ENCODE results near the gene MPPED2. TPM values are rescaled to one million over a fixed set of nuclear protein-coding genes. Genes with fewer than 3 reads are reported as not detected.

Gene MPPED2
- total RNA-seq, 1 donor from 2014 or later = 9.7 TPM

DNA sequence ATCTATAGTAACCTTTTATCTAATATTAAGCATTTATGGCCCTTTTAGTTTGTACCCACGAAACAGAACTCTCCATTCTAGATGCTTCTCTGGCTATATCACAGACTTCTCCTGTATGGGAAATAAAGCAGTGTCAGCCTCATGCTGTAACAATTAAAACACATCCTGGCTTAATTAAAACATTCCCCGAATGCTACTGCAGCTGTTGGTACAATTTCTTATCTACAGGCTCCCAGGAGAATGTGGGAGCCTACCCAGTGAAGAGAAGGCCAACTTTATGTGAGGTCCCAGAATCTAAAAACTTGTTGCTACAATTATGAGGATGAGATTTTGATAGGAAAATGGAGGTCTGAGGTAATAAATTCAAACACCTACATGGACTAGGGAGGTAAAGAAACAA lies 83.8 kb downstream of the MPPED2 start:
- ATAC-seq (peak; percentile 44), DNase-seq (ENCODE audit: missing footprints) (no peak)
- intact Hi-C loops (cut with DNase I) = no loop called here

DNA sequence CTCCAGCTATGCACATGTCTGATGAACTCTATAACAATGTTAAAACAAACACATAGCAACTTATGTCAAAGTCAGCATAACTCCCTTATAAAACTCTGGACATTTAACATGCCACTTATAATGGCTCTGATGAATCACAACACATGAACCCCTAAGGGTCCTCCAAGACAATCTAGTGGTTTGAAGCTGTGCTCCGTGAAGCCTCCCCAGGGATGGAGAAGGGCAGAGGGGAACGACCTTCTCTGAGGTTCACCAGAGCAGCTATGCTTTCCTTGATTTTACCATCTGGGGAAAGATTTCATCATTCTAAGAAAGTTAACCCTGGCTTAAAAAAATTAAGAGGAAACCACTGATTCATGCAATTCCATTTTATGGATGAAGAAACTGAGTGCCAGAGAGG lies 84.4 kb downstream of the MPPED2 start:
- DNase-seq (ENCODE audit: missing footprints) = no peak
- intact Hi-C loops (cut with DNase I) = no loop called here
- ATAC-seq = no peak

DNA sequence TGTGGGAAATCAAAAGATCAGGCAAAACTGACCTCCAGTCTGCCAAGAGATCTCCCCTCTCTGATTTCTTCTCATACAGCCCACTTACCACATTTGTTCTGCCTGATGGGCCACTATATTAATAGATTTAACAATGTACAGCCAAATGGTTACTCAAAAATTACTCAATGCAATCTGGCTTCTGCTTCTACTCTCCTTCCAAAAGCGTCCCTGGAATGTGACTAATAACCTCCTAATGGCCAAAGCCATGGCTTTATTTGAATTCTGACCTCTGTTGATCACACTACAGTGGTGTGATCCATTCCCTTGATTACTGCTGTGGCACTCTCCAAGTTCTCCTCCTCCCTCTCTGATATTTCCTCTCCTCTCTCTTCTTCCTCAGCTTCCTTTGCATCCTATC lies 86.2 kb downstream of the MPPED2 start:
- intact Hi-C loops (cut with DNase I) = no loop called here
- no peak for ATAC-seq
- no peak for DNase-seq (ENCODE audit: missing footprints)

DNA sequence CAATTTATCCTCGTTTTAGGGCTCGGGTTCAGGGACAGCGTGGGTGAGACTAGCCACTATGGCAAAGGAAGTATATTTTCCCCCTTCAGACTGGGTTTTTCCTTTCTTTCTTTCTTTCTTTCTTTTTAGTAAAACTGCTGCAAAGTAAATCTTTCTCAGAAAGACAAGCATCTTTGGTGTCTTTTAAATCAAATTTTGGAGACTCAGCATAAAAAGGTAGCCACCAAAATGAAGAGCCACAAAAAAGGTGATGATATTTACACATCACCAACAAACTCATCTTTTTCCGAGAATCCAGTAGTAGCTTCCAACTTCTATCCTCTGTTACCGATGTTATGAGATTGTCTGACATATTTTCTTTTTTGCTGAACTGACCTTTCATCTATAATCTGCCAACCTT lies 88.6 kb downstream of the MPPED2 start:
- ATAC-seq (no peak), DNase-seq (ENCODE audit: missing footprints) (no peak)
- intact Hi-C loops (cut with DNase I) = no loop called here

DNA sequence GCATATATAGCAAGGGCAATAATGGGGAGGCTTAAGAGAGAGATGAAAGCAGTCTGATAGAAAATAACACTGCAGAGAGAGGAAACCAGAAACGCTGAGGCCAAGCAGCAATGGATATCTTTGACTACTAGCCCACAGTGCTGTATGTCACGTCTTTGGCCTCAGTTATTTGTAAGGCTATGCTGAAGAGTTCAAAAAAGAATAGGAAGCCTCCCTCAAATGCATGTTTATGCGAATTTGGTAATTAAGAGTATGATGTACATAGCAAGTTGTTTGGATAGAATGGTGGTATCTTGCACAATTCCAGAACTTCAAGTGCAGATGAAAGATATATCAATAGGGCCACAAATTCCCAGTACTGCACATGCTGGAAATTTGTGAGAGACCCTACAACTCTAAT lies 89.2 kb downstream of the MPPED2 start:
- intact Hi-C loops (cut with DNase I) = no loop called here
- DNase-seq (ENCODE audit: missing footprints) (no peak), ATAC-seq (no peak)

DNA sequence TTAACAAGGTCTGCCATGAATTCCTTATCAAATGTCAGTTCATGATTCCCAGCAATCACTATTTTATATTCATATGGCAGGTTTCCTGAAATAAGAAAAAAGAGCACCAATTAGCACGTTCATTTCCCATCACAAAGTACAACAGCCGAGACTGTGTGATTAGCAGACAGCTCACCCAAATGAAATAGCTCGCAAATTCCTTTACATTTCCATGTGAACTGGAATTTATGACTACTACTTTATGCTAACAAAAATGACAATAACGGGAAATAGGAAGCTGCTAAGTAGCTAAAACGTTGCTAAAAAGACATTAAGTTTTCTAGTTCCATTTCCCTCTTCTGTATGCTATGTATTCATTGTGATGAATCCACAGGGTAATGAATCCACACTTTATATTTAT lies 90.7 kb downstream of the MPPED2 start:
- ATAC-seq = no peak
- intact Hi-C loops (cut with DNase I) = no loop called here
- no peak for DNase-seq (ENCODE audit: missing footprints)

DNA sequence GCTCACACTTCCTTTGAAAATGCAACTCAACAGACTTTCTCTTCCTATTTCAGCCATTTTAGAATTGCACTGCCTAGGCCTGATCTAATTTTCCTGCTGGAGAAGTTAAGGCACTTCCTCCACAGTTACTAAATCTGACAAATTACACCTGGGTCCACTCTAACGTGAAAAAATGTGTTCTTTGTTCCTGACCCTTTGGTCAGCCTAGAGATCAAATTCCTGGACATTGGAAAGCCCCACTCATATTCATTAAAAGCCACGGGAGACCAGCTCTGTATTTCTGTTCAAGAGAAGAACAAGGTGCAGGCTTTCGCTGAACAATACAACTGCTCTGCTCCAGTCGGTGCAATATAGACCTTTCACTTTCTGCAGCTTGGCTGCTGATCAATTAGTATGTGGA lies 96.6 kb downstream of the MPPED2 start:
- ATAC-seq (peak; percentile 20), DNase-seq (ENCODE audit: missing footprints) (no peak)
- intact Hi-C loops (cut with DNase I) = no loop called here

DNA sequence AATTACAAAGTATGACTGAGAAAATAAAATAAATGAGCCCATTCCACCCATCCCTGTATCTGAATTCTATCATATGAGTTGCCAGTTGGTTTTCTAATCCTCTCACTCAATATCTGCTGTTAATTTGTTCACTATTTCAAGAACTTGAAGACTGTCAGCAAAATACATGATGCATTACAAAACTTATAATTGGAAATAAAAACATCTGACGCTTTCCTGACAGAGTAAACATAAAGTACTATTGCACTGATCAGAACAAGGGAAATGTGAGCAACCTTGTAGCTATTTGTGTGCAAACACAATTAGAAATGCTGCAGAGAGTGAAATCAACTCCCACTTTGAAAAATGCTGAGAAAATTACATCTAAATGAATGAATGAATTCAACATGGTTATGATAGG lies 97.1 kb downstream of the MPPED2 start:
- no peak for DNase-seq (ENCODE audit: missing footprints)
- intact Hi-C loops (cut with DNase I) = no loop called here
- ATAC-seq = no peak

DNA sequence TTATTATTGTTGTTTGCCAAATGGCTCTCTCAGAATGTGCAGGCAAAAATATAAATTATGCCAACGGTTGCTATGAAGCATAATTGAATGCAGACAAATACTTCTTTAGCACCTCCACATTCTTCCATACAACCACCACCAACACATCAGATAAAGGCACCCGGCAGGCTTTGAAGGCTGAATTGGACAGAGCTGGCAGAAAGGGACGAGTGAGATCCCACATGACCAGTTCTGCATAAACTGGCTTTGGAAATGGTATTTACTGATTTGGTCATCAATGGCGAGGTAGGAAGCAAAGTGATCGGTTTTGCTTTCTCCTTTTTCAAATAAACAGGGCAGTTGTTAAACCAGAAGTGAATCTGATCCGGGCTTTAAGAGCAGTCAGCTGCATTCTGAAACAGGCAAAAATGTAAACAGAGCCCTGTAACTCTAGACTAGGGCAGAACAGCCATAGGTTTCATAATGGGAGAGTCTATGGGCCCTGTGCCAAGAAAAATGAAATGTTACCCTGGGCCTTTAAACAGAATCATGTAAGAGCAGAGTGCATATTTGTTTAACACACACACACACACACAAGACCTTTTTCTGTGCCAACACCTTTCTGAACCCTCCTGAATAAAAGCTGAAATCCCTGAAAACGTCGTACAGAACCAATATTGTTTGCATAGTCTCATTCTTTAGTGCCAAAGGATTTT lies 97.7 kb downstream of the MPPED2 start:
- intact Hi-C loops (cut with DNase I) = no loop called here
- DNase-seq (ENCODE audit: missing footprints) = no peak
- ATAC-seq = peak; percentile 30

DNA sequence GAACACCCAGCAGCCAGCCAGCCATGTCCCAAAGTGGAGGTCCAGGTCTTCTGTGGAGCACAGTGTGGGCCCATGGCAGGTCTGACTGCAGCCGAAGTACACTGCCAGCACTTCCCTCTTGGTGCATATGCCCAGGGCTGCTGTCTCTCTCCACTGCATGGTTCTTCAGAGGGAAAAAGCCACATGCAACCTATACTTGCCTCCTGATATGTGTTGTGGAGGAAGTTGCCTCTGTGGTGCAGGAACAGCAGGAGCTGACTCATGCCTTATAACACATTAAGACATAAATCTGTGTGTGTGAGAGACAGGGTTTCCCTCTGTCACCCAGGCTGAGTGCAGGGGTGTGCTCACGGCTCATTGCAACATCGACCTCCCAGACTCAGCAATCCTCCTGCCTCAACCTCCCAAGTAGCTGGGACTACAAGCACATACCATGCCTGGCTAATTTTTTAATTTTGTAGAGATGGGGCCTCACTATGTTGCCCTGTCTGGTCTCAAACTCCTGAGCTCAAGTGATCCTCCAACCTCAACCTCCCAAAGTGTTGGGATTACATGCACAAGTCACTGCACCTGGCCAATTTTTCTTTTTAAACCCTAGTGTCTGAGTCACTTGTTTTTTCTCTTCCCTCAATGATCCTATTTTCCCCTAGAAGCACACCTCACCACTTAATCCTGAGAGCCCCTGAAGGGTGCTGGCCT lies 98.8 kb downstream of the MPPED2 start:
- DNase-seq (ENCODE audit: missing footprints) (no peak), ATAC-seq (peak; percentile 64)
- intact Hi-C loops (cut with DNase I) = no loop called here

DNA sequence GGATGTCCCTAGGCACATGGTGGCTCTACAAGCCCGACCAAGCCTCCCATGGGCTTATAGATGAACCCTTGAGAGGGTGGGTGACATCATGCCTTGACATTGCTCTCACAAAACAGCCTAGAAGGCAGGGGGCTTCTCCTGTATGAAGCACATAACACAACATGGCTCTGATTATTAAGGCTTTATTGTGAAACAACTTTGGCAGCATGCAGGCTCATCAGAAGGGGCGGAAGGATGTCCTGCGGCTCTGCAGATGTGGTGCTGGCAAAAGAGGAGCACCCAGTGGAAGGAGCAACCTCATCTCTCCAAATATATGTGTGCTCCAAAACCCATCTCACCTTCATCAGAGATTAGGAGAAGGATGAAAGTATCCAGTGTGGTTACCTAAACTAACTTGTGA lies 100.4 kb downstream of the MPPED2 start:
- no peak for ATAC-seq
- DNase-seq (ENCODE audit: missing footprints) = no peak
- intact Hi-C loops (cut with DNase I) = no loop called here

DNA sequence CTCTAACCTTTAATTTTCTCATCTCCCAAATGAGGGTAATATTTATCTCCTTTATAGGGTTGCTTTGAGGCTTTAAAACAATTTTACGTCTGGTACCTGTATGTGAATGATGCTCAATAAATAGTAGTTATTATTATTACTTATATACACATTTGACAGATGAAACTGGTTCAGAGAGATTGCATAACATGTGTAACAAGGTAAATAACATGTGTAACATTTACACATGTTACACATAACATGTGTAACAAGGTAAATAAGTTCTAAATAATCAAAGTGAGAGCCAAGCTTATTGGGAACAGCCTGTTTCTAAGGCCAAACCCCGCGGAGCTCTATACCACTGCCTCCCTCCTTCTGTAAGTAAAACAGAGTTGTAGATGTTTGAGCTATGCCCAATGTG lies 100.9 kb downstream of the MPPED2 start:
- ATAC-seq = no peak
- intact Hi-C loops (cut with DNase I) = no loop called here

DNA sequence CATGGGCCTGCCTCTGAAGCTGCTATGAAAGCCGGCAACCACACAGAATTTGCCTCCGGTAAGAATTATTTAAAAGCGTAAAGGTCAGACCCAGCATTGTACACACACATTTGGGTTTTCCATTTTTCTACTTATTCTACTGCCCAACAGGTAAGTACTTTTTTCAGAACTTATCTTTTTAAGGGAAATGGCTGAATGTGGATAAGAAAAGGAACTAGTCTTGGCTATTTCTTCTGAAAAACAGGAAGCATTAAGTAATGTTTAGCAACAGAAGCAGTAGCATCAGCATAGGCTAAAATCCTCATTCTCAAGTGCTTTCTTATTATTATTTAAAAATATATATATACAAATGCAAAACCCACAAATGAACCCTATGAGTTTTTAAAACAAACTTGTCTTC lies 103.1 kb downstream of the MPPED2 start:
- DNase-seq (ENCODE audit: missing footprints) = no peak
- intact Hi-C loops (cut with DNase I) = loop anchor here (5.0 kb wide), 1 partner anchor 99 kb away; no protein-coding TSS in a partner anchor
- ATAC-seq = no peak

More for the DNA sequence above, 100.9 kb downstream of the MPPED2 start:
- no peak for DNase-seq (ENCODE audit: missing footprints)

DNA sequence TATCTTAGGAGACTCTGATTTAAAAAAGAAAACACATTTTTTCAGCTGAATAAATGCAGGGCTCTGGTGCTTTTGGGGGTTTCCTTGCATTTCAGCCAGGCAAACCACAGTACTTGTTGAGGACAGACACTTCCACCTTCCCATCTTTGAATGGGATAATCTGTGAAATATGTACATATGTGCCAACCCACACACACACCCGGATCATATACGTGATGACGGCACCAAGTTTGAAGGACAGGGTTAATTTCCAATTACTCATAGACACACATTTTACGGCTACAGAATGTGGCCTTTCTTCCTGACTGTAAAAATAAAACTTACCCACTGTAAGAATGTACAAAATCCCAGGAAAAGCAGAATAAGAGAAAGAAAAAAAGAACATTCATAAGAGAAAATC lies 104.4 kb downstream of the MPPED2 start:
- ATAC-seq (no peak), DNase-seq (ENCODE audit: missing footprints) (no peak)
- intact Hi-C loops (cut with DNase I) = loop anchor here (5.0 kb wide), 1 partner anchor 101 kb away; no protein-coding TSS in a partner anchor

DNA sequence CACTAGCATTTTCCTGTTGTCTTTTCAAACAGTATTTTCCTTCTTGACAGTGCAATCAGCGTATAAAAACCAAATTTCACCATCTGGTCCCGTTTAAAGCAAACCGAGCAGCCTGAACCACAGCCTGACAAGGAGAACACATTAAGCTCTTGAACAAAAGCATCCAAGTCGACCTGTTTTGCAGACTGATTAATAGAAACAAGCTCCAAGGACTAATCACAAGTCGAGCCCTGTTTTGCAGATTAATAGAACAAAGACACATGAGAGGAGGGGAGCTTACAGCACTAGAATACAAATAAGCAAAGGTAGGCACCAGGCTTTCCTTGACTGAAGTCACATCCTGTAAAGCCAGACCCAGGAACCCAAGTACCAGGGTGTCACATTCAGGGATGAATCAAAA lies 104.8 kb downstream of the MPPED2 start:
- ATAC-seq = no peak
- intact Hi-C loops (cut with DNase I) = loop anchor here (5.0 kb wide), 1 partner anchor 101 kb away; no protein-coding TSS in a partner anchor

DNA sequence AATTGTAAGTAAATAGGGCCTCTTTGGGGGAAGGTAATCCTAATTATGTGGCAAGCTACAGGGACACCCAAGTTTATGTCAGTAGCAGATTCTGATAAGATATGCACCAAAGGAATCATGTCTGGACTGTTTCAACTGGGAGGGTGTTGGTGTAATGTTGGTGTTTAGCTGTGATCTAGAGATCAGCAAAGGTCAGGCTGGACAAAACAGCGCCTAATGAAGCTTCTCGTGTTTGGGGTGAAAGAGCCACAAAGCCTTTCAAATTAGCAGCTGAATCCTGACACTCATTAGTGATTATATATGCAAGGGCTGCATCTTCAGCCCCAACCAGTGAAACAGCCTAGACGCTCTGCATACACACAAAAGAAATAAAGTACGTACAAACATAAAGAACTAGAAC lies 106.3 kb downstream of the MPPED2 start:
- intact Hi-C loops (cut with DNase I) = loop anchor here (5.0 kb wide), 1 partner anchor 102 kb away; no protein-coding TSS in a partner anchor
- DNase-seq (ENCODE audit: missing footprints) = no peak
- peak; percentile 51 for ATAC-seq

More for the DNA sequence above, 104.8 kb downstream of the MPPED2 start:
- DNase-seq (ENCODE audit: missing footprints) = no peak

DNA sequence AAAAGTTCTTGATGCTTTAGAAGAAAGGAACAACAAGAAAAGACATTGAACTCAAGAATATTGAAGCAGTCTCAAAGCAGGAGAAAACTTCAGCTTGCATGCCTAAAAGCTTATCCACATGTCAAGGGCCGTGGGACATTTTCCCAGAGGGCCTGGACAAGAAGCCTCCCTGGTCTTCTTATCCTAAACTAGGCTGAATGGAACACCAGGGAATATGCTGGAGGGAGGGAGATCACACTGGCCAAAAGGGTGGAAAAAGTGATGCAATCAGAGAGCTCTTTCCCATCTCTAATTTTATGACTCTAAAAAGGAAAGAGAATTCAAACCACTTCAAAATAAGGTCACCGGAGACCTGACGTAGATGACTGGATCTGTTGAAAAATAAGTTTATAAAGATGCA lies 107.2 kb downstream of the MPPED2 start:
- intact Hi-C loops (cut with DNase I) = no loop called here
- ATAC-seq (peak; percentile 95), DNase-seq (ENCODE audit: missing footprints) (peak; percentile 74)

DNA sequence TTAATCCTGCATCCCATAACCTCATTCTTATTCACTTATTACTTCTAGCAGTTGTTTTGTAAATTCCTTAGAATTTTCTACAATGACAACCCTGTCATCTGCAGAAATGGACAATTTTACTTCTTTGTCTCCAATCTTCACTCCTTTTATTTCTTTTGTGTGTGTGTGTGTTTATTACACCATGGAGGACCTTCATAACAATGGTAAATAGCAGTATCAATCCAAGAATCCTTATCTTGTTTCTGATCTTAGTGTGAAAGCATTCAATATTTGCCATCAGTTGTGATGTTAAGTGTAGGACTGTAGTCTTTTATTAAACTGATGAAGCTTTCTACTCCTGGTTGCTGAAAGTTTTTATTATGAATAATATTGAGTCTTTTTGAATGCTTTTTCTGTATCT lies 109.1 kb downstream of the MPPED2 start:
- ATAC-seq (no peak), DNase-seq (ENCODE audit: missing footprints) (no peak)
- intact Hi-C loops (cut with DNase I) = no loop called here

DNA sequence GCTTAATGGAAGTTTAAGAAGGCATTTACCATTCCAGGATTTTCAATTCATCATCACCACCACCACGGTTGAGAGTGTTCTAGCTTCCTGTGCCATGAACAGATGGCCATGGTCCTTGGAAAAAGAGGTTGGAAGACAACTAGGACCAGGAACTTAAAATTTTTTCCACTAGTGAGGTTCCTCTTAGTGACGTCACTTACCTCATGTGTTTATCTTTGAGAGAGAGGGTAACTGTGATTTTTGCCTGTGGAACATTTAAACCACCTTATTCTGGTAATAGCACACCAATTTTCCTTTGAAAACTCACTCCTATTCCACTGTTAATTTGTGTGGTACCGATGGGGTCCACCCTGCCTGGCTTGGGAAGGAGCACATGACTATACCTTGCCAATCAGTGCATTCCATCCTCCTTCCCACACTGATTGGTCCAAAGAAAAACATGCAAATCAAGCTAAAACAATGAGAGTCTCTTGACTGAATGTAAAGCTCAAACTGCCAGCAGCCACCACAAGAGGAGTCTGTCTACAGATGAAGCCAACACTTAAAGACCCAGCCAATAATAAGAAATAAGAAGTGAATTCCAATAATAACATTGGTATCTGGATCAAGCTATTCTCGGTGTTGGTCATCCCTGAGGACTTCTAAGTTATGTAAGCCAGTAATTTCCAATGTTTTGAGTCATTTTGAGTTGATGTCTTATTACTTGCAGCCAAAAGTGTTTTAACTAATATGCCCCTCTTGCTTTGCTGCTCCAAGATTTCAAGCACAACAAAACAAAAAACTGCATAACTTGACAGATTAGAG lies 111.8 kb downstream of the MPPED2 start:
- no peak for ATAC-seq
- intact Hi-C loops (cut with DNase I) = no loop called here

DNA sequence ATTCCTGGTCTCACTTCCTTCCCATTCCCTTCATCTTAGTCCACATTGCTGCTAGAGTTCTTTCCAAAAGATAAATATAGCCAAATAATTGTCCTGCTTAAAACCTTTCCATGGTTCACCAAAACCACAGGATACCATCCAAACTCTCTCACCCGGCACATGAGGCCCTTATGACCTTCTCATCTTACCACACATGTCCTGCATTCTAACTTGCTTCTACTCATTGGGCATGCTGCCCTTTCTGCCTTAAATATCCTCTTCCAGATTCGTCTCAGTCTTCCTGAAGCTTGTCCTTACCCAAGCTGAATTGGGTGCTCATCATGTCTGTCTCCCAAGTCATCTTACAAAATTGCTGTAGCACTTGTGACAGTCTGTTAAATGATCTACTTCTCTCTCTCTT lies 114.9 kb downstream of the MPPED2 start:
- DNase-seq (ENCODE audit: missing footprints) = no peak
- intact Hi-C loops (cut with DNase I) = no loop called here
- ATAC-seq = no peak

More for the DNA sequence above, 111.8 kb downstream of the MPPED2 start:
- no peak for DNase-seq (ENCODE audit: missing footprints)

Data from Right ventricle myocardium inferior (tissue), 1 donor.